ENCODE measurements around the gene ADRA2C.

ADRA2C gene

GRCh38 chr4:3762264-3762663, 3.9 kb upstream of the ADRA2C start:
- DNase-seq = no peak

DNA sequence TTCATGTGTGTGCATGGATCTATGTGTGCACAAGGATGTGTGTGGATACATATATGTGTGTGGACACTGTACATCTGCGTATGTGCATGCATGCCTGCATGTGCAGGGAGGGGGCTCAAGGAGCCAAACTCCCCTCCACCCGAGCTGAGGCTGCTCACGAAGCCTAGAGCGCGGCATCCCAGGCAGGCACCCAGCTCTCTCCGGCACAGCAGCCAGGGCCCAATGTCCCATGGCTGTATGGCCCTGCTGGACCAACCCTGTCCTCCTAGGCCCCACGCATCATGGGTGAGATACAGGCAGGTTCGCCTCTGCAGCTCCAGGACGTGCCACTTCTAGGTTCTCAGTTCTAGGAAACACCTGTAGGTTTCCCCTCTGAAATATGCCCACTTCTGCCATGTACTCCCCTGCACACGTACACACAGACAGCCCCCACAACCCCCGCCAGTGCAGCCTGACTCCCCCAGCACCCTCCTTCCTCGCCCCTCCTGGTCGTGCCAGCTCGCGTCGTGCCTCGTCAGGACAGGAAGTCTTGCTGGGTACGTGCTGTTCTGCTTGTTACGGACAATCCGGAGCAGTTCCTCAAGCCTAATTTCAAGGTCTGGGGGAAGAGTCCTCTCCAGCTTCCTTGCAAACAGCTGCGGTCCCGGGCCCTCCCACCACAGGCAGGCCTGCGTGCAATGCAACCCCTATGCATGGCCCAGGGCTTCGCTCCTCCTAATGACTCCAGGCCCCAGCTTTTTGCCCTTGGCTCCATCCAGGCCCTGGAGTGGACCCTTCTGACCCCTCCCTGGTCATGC, 3.2 kb upstream of the ADRA2C start:
- DNase-seq = no peak

- DNase-seq = peak; percentile 55
Measured at GRCh38 chr4:3765271-3766035, 732 bp upstream of the ADRA2C start.

- DNase-seq = peak; percentile 48
Measured at GRCh38 chr4:3766785-3767569, 792 bp downstream of the ADRA2C start.

DNA sequence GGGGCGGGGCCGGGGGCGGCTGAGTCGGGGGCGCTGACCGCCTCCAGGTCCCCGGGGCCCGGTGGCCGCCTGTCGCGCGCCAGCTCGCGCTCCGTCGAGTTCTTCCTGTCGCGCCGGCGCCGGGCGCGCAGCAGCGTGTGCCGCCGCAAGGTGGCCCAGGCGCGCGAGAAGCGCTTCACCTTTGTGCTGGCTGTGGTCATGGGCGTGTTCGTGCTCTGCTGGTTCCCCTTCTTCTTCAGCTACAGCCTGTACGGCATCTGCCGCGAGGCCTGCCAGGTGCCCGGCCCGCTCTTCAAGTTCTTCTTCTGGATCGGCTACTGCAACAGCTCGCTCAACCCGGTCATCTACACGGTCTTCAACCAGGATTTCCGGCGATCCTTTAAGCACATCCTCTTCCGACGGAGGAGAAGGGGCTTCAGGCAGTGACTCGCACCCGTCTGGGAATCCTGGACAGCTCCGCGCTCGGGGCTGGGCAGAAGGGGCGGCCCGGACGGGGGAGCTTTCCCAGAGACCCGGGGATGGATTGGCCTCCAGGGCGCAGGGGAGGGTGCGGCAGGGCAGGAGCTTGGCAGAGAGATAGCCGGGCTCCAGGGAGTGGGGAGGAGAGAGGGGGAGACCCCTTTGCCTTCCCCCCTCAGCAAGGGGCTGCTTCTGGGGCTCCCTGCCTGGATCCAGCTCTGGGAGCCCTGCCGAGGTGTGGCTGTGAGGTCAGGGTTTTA, 1.5 kb downstream of the ADRA2C start:
- DNase-seq = peak; percentile 10

DNA sequence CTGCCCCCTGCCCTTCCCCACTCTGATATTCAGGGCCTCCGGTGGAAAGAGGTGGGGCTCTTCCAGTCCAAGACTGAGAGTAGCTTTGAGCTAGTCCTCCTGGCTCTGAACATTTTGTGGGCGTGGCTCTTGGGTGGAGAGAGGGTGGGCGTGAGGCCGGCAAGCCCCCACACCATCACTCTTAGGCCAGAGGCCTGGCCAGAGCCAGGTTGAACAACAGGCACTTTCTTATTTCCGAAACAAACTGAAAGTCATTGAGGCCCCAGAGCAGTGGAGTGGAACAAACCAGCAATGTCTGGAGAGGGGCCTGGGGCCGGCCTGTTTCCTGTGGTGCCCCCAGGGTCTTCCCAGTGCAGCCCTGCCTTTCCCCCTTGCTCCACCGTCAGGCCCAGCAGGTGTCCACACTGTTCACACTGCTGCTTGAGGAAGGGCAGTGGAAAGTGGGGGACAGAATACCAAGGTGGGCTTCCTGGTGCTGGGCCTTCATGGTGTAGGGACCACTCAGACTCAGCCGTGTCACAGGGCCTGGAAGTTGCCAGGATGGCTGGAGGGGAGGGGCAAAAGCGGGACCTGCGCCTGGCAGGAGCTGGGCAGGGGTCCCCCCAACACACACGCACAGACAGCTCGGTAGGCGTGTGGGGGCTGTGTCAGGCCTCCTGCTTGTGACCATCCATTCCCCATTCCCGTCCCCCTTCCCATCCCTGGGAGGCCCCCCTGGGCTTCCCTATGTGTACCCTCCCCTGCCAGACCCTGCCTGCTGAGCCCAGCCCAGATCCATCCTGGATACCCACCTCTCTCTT, 2.9 kb downstream of the ADRA2C start:
- DNase-seq = no peak

DNA sequence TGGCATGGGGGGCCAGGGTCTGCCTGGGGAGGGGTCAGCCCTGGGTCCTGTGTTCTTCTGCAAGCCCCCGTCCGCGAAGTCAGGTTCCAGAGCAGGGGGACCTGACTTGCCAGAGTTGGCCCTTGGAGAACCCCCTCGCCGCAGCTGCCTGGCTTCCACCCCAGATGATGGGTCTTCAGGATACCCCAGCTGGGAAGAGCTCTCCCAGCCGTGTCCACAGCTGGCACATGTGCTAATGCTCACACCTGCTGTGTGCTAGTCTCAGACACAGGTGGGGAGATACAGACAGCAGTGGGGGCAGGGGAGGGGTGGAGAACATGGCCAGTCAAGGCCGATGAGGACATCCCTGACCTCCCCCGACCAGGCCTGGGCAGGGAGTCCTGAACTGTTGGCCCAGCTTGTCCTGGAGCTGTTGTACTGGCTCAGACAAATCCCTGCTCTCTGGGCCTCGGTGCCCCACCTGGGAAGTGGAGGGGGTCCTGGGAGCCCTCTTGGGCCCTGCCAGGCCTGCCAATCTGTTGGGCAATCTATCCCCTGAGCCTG, 3.5 kb downstream of the ADRA2C start:
- DNase-seq = peak; percentile 5

DNA sequence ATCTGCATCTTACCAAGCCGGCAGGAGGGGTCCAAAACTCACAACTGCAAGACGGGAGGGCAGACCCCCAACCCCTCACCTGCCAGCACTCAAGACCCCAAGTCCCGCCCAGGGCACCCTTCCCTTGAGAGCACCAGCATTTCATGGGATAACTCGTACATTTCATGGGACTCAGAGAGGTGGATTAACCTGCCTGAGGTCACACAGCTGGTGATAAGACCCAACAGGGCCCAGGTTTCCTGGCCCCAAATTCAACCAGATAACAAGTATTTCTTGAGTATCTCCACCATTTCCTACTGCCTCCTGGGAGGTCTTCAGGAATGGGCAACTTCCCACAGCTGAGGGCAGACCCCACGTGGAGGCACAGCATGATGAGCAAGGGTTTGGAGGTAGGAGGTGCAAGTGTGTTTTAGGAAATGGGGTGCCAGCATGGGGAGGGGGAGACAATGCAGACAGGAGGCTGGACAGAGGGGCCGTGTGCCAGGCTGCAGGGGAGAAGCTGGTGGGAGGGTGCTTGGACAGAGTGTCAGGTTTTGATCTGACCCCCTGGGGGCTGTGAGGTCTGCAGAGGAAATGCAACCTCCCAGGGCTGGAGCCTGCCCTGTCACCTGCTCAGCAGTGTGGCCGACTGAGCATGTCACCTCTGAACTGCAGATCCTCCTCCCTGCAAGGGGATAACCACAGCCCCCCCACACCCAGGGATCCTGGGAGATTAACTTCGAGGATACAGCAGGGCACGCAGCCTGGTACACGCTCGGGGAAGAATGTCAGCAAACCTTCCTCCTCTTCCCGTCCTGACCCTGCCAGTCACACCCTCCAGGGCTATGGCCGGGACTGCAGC, 4.4 kb downstream of the ADRA2C start:
- peak; percentile 16 for DNase-seq

DNA sequence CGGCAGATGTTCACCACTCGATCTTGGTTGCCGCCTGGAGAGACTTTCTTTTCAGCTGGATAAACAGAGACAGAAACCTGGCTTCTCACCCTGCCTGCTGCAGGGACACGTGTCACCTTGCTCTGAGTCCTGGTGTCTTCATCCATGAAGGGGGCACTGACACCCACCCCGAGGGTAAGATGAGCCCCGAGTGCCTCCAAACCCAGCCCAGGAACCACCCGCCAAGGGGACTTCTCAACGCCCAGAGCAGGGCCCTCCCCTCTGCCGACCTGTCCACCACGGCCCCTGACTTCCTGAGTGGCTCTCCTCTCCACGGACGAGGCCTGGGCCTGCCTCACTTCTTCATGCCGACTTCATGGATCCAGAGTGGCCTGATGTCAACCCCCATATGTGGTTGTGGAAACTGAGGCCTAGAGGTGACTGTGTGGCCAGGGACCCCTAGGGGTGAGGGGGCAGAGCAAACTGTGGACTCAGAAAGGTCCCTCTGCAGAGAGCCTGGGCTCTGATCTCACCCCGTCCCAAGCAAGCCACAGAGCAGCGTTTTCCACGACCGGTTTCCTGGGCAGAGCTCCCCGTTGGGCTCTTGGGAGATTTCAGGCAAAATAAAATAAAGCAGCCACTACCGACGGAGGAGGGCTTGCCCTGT, 5.1 kb downstream of the ADRA2C start:
- DNase-seq = no peak

GRCh38 chr4:3771939-3772495, 5.8 kb downstream of the ADRA2C start:
- DNase-seq = no peak

DNA sequence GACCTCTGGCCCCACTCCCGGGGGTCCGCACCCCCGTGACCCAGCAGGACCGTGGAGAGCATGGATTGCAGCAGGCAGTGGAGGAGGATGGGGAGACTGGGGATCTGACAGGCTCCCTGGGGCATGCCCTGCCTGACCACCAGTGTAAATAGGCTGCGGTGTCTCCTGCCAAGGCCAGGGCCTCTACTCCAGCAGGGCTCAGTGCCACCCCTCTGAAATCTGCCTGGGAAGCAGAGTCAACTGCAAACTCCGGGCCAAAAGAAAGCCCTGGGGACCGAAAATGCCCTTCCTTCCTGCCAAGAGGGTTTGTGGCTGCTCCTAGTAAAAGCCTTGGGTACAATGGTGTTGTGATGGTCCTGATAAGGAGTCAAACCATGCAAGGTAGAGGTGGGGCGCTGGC, 6.4 kb downstream of the ADRA2C start:
- no peak for DNase-seq

- no peak for DNase-seq
Measured at GRCh38 chr4:3773552-3774001, 7.4 kb downstream of the ADRA2C start.

GRCh38 chr4:3774253-3774883, 8.2 kb downstream of the ADRA2C start:
- DNase-seq = peak; percentile 28

DNA sequence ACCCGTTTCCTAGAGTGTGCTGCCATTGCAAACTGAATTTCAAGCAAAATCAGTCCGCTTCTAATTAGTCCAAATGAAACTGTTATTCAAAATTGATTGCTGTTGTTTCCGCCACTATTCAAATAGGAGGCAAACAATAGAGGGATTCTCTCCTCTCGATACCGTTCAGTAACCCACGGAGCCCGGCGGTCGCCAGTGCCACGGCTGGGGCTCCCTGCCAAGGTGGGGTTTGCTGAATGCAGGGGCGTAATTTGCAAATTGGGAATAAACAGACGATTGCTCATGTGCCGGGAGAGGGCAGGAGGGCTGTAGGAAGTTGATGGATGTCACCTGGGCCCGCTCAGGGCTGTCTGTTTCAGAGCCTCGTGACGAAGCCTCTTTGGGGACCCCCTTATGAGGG, 8.8 kb downstream of the ADRA2C start:
- DNase-seq = no peak

DNA sequence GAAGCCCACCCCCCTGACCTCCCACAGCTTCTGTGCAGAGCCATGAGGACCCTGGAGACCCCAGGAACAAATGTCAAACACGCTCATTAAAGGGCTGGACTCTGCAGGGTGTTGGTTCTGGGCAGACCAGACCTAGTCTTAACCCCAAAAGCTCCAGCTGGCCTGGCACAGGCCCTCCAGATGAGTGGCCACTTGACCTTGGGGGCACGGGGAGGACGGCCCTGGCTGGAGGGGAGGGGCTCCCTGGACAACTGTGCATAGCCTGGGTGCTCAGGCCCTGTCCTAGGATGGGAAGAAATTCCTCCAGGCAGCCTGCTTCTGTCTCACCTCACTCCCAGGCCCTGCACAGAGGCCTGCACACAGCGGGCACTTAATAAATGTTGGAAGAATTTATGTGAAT, 9.4 kb downstream of the ADRA2C start:
- DNase-seq = no peak

DNA sequence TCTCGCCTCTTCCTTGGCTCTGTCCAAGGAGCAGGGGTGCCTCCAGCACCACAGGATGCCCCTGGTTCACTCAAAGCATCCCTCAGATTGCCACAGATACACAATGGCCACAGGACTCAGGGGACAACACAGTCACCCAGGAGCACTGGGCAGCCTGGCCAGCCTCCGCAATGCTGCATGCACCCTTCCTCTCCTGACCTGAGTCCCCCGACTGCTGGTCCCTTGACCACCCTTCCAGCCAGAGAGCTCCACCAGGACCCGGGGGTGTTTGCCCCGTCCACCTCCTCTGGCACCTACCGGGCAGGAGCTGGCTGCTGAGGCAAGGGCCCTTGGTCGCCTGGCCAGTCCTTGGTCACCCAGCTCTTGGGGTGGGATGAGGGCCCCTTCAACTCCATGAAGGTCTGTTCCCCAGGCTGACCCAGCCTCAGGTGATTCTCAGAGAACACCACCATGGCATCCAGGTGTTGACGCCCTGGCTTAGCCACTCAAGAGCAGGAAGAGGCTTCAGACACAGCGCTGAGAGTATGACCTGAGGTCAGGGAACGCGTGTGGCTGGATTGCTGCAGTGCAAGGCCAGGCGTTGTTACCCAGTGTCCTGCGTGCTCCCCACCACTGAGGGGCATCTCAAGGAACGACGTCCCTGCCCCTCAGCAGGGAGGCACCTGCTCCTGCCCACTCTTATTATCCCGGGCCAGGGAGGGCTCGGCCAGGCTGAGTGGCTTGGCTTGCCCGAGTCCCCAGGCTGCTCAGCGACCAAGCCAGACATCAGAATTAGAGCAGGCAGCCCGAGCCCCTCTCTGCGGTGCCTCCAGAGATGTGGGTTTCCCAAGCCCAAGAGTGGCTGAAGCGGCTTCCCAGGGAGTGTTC, 10.2 kb downstream of the ADRA2C start:
- DNase-seq = no peak

GRCh38 chr4:3777033-3777390, 10.8 kb downstream of the ADRA2C start:
- DNase-seq = no peak

- DNase-seq = no peak
Measured at GRCh38 chr4:3777669-3778068, 11.5 kb downstream of the ADRA2C start.

Data from NCI-H345 (cell line).